Upper lobe of left lung (tissue), 4 donors: ENCODE data around the gene CFAP206.

Experiments used
- CTCF ChIP-seq, 6 experiments: fragments of 450-650 bp in 4 of 6; fragments of 200-600 bp in 2 of 6; sonication (generic) in 2 of 6; IDR thresholded peaks; one replicate each; pipeline ENCODE4 v1.5.1; 2016 to 2019; ENCODE audit warnings: antibody characterized with exemption in 6 of 6
- EP300 ChIP-seq, 4 donors: sonication (generic); formaldehyde crosslinking; IDR thresholded peaks; one replicate each; pipeline ENCODE4 v1.5.1; 2017; ENCODE audit warnings: antibody characterized with exemption in 4 of 4, control low read depth in 2 of 4
- POLR2A ChIP-seq, 4 donors: fragments of 450-650 bp; IDR thresholded peaks; one replicate each; pipeline ENCODE4 v1.5.1; 2016 to 2017; ENCODE audit warnings: antibody characterized with exemption in 4 of 4, mild to moderate bottlenecking in 2 of 4
- POLR2AphosphoS5 ChIP-seq, 2 donors: sonication (generic); formaldehyde crosslinking; IDR thresholded peaks; one replicate each; pipeline ENCODE4 v1.5.1; 2017; ENCODE audit warnings: antibody characterized with exemption in 2 of 2

GRCh38 chr6:87444362-87444761, 36.6 kb downstream of the CFAP206 start:
- no peak for TF ChIP-seq EP300 (IDR thresholded peaks at IDR 0.05)
- no peak for TF ChIP-seq POLR2A (IDR thresholded peaks at IDR 0.05)
- no peak for TF ChIP-seq CTCF (IDR thresholded peaks at IDR 0.05)
- TF ChIP-seq POLR2AphosphoS5 (IDR thresholded peaks at IDR 0.05), result no peak
